Measurements from ENCODE around the gene ALPI.

ALPI gene

DNA sequence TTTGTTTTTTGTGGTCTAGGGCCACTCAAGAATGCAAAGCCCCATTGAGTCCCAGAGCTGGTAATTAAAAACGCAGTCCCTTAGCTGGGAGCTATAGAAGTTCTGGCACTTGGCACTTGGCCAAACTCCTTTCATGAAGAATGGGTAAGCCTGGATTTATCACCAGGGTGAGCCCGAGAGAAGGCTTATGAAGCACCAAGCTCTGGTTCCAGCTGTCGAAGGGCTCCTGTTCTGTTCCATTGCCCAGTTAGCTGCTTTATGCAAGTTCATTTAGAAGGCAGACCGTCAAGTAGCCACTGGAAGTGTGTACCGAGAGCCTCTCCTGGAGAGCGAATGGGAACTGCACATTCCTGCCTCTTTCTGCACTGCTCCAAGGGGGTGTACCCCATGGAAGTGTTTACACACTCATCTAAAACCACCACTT lies 17.5 kb downstream of the ALPI start:
- peak in 1 of 2 experiments; percentile 42 for DNase-seq (ENCODE audit: low read depth in 1 of 2, low spot score in 1 of 2)
- in situ Hi-C loops (cut with HindIII; ENCODE audit: low pct_unique_long_range_greater_than_20kb, low sequenced_read_pairs): no loop called here
- no peak for TF ChIP-seq JUND (IDR thresholded peaks at IDR 0.05; ENCODE audit: low read depth)

- TF ChIP-seq JUND (IDR thresholded peaks at IDR 0.05; ENCODE audit: low read depth): no peak
- DNase-seq (ENCODE audit: low read depth in 1 of 2, low spot score in 1 of 2): no peak
- in situ Hi-C loops (cut with HindIII; ENCODE audit: low pct_unique_long_range_greater_than_20kb, low sequenced_read_pairs): no loop called here
Observed at GRCh38 chr2:232476045-232476444, 20.1 kb downstream of the ALPI start.

DNA sequence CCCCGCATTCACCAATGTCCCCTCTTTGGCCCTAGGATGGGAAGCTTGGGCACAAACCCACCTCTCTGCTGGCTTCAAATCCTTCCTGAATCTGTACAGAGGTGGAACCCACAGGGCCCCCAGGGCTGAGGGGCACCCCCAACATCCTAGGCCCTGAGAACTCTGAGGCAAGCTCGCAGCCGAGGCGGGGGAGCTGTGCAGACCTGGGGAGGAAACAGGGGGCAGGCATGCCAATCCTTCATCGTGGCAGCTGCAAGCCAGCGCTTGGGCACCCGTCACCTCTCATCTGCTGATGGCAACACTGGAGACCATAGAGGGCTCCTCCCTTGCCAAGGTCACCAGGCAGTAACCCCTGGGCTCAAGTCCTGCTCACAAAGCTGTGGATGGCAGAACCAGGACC lies 20.8 kb downstream of the ALPI start:
- in situ Hi-C loops (cut with HindIII; ENCODE audit: low pct_unique_long_range_greater_than_20kb, low sequenced_read_pairs): no loop called here
- DNase-seq (ENCODE audit: low read depth in 1 of 2, low spot score in 1 of 2): no peak
- TF ChIP-seq JUND (IDR thresholded peaks at IDR 0.05; ENCODE audit: low read depth): no peak

GRCh38 chr2:232477751-232478510 lies 22.0 kb downstream of the ALPI start:
- in situ Hi-C loops (cut with HindIII; ENCODE audit: low pct_unique_long_range_greater_than_20kb, low sequenced_read_pairs): no loop called here
- no peak for TF ChIP-seq JUND (IDR thresholded peaks at IDR 0.05; ENCODE audit: low read depth)
- DNase-seq (ENCODE audit: low read depth in 1 of 2, low spot score in 1 of 2): no peak

GRCh38 chr2:232478571-232479340 lies 22.8 kb downstream of the ALPI start:
- in situ Hi-C loops (cut with HindIII; ENCODE audit: low pct_unique_long_range_greater_than_20kb, low sequenced_read_pairs): no loop called here
- TF ChIP-seq JUND (IDR thresholded peaks at IDR 0.05; ENCODE audit: low read depth): no peak
- DNase-seq (ENCODE audit: low read depth in 1 of 2, low spot score in 1 of 2): no peak

- no peak for DNase-seq (ENCODE audit: low read depth in 1 of 2, low spot score in 1 of 2)
- TF ChIP-seq JUND (IDR thresholded peaks at IDR 0.05; ENCODE audit: low read depth): no peak
- in situ Hi-C loops (cut with HindIII; ENCODE audit: low pct_unique_long_range_greater_than_20kb, low sequenced_read_pairs): no loop called here
Observed at GRCh38 chr2:232479341-232480200, 23.6 kb downstream of the ALPI start.

DNA sequence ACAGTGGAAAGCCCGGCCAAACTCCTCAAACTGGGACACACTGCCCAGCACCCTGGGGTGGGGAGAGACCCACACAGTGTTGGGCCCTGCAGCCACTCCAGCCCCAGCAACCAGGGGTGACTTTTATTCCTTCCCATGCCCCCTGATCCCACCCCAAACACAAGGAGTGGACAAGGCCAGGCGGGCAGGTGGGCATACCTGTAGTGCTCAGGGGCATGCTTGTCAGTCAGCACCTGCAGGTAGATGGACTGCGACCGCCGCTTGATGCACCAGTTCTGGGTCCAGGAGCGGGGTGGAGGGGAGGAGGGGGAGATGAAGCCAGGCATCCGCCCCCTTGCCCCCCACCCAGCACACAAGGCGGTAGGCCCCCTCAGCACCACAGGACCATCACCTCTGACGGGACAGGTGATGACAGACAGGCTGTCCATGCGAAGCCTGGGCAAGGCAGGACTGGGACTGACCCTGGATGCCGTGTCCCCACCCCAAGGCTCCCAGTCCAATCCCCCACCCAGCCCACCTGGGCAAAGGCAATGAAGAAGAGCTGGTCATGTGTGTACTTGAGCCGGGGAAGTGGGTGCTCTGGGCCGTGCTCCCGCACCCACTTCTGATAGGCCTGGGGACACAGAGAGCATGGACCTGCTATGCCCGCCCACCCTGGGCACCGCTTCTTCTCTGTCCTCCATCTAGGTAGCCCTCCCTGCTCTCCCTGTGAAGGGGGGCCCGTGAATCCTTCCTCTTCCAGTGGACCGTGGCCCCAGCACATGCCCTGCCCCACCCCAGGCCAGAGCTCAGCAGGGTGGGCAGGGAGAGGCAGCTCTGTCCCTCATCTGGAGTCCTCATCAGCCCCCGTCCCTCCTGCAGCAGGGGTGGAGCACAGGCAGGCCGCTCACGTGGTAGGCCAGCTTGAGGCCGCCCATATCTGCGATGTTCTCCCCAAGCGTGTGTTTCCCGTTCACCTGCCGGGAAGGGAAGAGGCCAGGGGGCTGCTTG lies 24.5 kb downstream of the ALPI start:
- DNase-seq (ENCODE audit: low read depth in 1 of 2, low spot score in 1 of 2): no peak
- no peak for TF ChIP-seq JUND (IDR thresholded peaks at IDR 0.05; ENCODE audit: low read depth)
- in situ Hi-C loops (cut with HindIII; ENCODE audit: low pct_unique_long_range_greater_than_20kb, low sequenced_read_pairs): no loop called here

- no peak for TF ChIP-seq JUND (IDR thresholded peaks at IDR 0.05; ENCODE audit: low read depth)
- DNase-seq (ENCODE audit: low read depth in 1 of 2, low spot score in 1 of 2): no peak
- in situ Hi-C loops (cut with HindIII; ENCODE audit: low pct_unique_long_range_greater_than_20kb, low sequenced_read_pairs): no loop called here
Observed at GRCh38 chr2:232481322-232482140, 25.6 kb downstream of the ALPI start.

GRCh38 chr2:232482301-232483238 lies 26.6 kb downstream of the ALPI start:
- in situ Hi-C loops (cut with HindIII; ENCODE audit: low pct_unique_long_range_greater_than_20kb, low sequenced_read_pairs): no loop called here
- TF ChIP-seq JUND (IDR thresholded peaks at IDR 0.05; ENCODE audit: low read depth): no peak
- DNase-seq (ENCODE audit: low read depth in 1 of 2, low spot score in 1 of 2): no peak

GRCh38 chr2:232483311-232483922 lies 27.5 kb downstream of the ALPI start:
- no peak for DNase-seq (ENCODE audit: low read depth in 1 of 2, low spot score in 1 of 2)
- in situ Hi-C loops (cut with HindIII; ENCODE audit: low pct_unique_long_range_greater_than_20kb, low sequenced_read_pairs): no loop called here
- no peak for TF ChIP-seq JUND (IDR thresholded peaks at IDR 0.05; ENCODE audit: low read depth)

Measured in T47D (cell line).